Tibial nerve (tissue), 4 donors: Measurements from ENCODE around the gene ARHGAP15. TPM values are rescaled to one million over a fixed set of nuclear protein-coding genes. Genes with fewer than 3 reads are reported as not detected.
A peak's percentile ranks its signal among the peaks of the same experiment; 100 is the strongest.

Source experiments
- DNase-seq, 2 donors: peaks; one replicate each; pipeline ENCODE4 v3.0.0-alpha.2; 2019; ENCODE audit warnings: low spot score in 2 of 2
- H3K27ac ChIP-seq, 4 donors: fragments of 200-600 bp; sonication (generic) in 3 of 4; one replicate each; pipeline ENCODE4 v1.5.1; 2017 to 2019; ENCODE audit warnings: mild to moderate bottlenecking in 1 of 4
- H3K27me3 ChIP-seq, 2 donors: fragments of 200-600 bp; sonication (generic) in 1 of 2; one replicate each; pipeline versions ENCODE4 v1.5.1 to v1.6.0; 2017 to 2019
- H3K36me3 ChIP-seq, 3 donors: fragments of 200-600 bp; sonication (generic); one replicate each; pipeline ENCODE4 v1.5.1; 2018 to 2019
- H3K4me1 ChIP-seq, 4 donors: fragments of 200-600 bp; sonication (generic) in 3 of 4; one replicate each; pipeline ENCODE4 v1.5.1; 2017 to 2019
- H3K4me3 ChIP-seq, 4 donors: fragments of 200-600 bp; sonication (generic) in 3 of 4; one replicate each; pipeline ENCODE4 v1.5.1; 2017 to 2019; ENCODE audit warnings: mild to moderate bottlenecking in 1 of 4, moderate library complexity in 1 of 4
- H3K9me3 ChIP-seq, 4 donors: fragments of 200-600 bp; sonication (generic) in 3 of 4; one replicate each; pipeline ENCODE4 v1.5.1; 2017 to 2019
- EP300 ChIP-seq, 2 donors: sonication (generic); formaldehyde crosslinking; IDR thresholded peaks; one replicate each; pipeline ENCODE4 v1.6.1; 2017; ENCODE audit warnings: antibody characterized with exemption in 2 of 2, mild to moderate bottlenecking in 1 of 2
- POLR2A ChIP-seq, 2 donors: fragments of 450-650 bp; IDR thresholded peaks; one replicate each; pipeline ENCODE4 v1.6.1; 2017; ENCODE audit warnings: antibody characterized with exemption in 2 of 2, mild to moderate bottlenecking in 2 of 2, moderate library complexity in 2 of 2
- WGBS, 2 donors: methylation state at CpG; one replicate each; pipeline ENCODE4 v1.1.5; 2018; 5-methylcytosine and 5-hydroxymethylcytosine counted together
- total RNA-seq, 4 donors: library from RNA; depleted of rRNA; stranded (reverse); fragments of >200 nt; gene quantifications; one replicate each; pipeline ENCODE4 v1.1.0, GENCODE V29; 2016
- TF ChIP-seq, protein P1 (sequence below), 5 experiments: fragments of 200-600 bp in 3 of 5; fragments of 450-650 bp in 2 of 5; sonication (generic) in 3 of 5; IDR thresholded peaks; one replicate each; pipeline ENCODE4 v1.5.1; 2016 to 2019; ENCODE audit warnings: antibody characterized with exemption in 5 of 5, mild to moderate bottlenecking in 3 of 5, moderate library complexity in 2 of 5

Gene ARHGAP15
- 10 to 100 TPM; 22.6 to 47.4 (median 35.9) TPM for total RNA-seq

DNA sequence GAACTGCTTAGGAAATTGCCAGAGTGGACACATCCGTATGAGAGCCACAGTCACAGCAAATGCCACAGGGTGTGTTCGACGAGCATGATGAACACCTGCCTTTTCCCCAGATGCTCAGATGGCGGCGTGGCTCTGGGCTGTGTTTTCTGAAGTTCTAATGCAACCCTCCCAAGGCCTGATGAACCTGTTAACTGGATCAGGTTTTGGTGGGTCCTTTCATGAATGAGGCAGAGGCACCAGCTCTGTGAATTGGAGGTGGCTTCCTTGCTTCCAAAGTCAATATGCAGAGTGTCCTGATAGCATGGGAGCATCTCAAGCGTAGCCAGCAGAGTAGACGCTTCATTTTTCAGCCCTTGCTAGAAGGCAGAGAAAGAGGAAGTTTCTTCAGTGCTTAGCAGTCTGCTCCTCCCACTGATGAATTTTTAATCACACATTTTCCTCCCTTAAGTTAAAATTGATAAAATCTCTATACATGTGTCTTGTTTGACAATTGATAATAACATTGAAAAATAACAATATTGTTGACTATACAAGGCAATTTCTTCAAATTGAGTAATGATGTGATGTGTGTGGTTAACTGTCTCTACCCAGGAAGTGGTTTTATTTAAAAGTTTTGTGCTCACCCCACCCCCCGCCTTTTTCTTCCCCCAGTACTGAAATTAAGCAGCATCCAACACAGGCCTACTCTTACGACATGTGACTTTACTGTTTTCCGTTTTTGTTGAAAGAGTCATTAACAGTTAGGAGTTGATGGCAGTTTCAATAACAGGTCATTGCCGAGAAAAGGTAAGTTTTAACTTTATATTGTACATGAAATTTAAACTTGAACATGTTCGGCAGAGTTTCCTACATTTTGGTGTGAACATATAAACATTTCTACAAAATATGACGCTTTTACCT, at the start of gene ARHGAP15:
TSS of gene ARHGAP15 (plus strand) at position 739 of the 900 bp plus-strand sequence.
- Histone ChIP-seq H3K9me3 (no peaks in the 10 kb centered on the region), H3K4me1 (peaks cover 0 to 9% (median 2%) of the 10 kb centered on the region in 4 donors), H3K27ac (peak within 1 kb of the TSS in 3 of 4 donors; percentile 46 to 72 (median 49)), H3K36me3 (no peaks in the 10 kb centered on the region), H3K27me3 (no peaks in the 10 kb centered on the region), H3K4me3 (peak within 1 kb of the TSS in 2 of 4 donors; percentile 12 to 28)
- whole genome bisulfite sequencing, 2 donors = 73 to 77% methylated on average over 13 of the region's 13 CpGs
- DNase-seq = no peak
- TF ChIP-seq, protein P1, sequence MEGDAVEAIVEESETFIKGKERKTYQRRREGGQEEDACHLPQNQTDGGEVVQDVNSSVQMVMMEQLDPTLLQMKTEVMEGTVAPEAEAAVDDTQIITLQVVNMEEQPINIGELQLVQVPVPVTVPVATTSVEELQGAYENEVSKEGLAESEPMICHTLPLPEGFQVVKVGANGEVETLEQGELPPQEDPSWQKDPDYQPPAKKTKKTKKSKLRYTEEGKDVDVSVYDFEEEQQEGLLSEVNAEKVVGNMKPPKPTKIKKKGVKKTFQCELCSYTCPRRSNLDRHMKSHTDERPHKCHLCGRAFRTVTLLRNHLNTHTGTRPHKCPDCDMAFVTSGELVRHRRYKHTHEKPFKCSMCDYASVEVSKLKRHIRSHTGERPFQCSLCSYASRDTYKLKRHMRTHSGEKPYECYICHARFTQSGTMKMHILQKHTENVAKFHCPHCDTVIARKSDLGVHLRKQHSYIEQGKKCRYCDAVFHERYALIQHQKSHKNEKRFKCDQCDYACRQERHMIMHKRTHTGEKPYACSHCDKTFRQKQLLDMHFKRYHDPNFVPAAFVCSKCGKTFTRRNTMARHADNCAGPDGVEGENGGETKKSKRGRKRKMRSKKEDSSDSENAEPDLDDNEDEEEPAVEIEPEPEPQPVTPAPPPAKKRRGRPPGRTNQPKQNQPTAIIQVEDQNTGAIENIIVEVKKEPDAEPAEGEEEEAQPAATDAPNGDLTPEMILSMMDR (IDR thresholded peaks at IDR 0.05) = no peak
- TF ChIP-seq EP300 (IDR thresholded peaks at IDR 0.05) = no peak
- no peak for TF ChIP-seq POLR2A (IDR thresholded peaks at IDR 0.05)

DNA sequence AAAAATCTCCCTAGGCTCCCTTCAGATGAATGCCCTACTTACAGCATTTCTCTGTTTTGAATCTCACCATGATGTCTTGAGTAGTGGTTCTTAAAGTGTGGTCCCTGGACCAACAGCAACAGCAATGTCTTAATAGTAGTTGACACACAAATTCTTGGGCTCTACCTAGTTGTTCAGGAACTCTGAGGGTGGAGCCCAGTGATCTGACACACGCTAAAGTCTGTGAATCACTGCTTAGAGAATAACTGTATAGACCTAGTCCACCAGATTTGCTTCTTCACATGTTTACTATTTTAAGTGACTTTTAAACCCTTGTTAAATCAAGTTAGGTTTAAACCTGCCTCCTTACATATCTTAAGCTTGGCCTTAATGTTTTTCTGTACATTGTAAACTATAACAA, 47.6 kb upstream of the ARHGAP15 start:
- no peaks in the 10 kb centered on the region for H3K27me3 ChIP-seq
- no peak for DNase-seq
- WGBS, 2 donors = 94 to 96% methylated on average over 1 of the region's 1 CpG
- H3K27ac ChIP-seq = no peak overlapping the region
- H3K36me3 ChIP-seq = no peaks in the 10 kb centered on the region
- no peak for TF ChIP-seq EP300 (IDR thresholded peaks at IDR 0.05)
- no peak for TF ChIP-seq POLR2A (IDR thresholded peaks at IDR 0.05)
- TF ChIP-seq, protein P1 (IDR thresholded peaks at IDR 0.05) = no peak
- peaks cover 0 to 8% (median 0%) of the 10 kb centered on the region in 4 donors for H3K9me3 ChIP-seq
- H3K4me1 ChIP-seq = peaks cover 0 to 5% (median 2%) of the 10 kb centered on the region in 4 donors
- H3K4me3 ChIP-seq = no peak overlapping the region

DNA sequence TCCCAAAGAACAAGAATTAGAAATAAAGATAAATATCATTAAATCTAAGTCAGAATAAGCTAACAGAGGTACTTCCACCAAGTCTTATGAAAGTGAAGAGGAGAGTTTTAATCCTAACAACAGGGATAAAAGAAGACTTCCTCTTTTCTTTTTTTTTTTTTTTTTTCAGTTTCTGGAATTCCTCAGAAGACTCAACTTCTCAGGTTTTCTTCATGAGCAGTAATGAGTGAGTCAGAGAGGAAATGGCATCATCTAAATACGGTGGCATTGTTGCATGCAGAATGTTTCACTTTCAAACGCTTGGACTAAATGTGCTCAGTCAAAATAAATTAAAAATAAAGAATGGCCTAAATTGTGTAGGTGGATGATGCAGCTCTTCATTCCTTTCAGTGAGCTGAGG, 45.6 kb upstream of the ARHGAP15 start:
- H3K4me3 ChIP-seq = no peak overlapping the region
- peaks cover 0 to 8% (median 0%) of the 10 kb centered on the region in 4 donors for H3K9me3 ChIP-seq
- H3K36me3 ChIP-seq = no peaks in the 10 kb centered on the region
- no peak for DNase-seq
- no peaks in the 10 kb centered on the region for H3K27me3 ChIP-seq
- no peak overlapping the region for H3K27ac ChIP-seq
- peaks cover 0 to 5% (median 2%) of the 10 kb centered on the region in 4 donors for H3K4me1 ChIP-seq
- WGBS, 2 donors = 36 to 52% methylated on average over 2 of the region's 2 CpGs
- no peak for TF ChIP-seq EP300 (IDR thresholded peaks at IDR 0.05)
- TF ChIP-seq, protein P1 (IDR thresholded peaks at IDR 0.05) = no peak
- no peak for TF ChIP-seq POLR2A (IDR thresholded peaks at IDR 0.05)

DNA sequence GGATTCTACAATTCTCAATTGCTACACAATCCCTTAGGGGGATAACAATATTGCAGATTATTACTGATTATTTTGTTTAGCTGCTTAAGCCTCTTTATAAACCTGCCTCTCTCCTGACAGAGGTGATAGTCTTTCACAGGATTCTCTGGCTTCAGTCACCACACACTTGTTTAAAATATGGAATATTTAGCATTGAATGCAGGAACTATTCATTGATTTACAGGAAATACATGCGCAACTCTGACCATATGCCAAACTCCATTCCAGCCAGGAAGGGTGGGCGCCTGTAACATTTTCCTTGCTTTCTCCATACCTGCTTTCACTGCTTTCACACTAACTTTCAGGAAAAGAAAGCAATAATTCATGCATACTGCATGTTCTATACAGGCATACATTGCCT, 44.8 kb upstream of the ARHGAP15 start:
- no peak overlapping the region for H3K27ac ChIP-seq
- no peak for TF ChIP-seq POLR2A (IDR thresholded peaks at IDR 0.05)
- TF ChIP-seq, protein P1 (IDR thresholded peaks at IDR 0.05) = no peak
- no peak for TF ChIP-seq EP300 (IDR thresholded peaks at IDR 0.05)
- H3K36me3 ChIP-seq = no peaks in the 10 kb centered on the region
- no peak overlapping the region for H3K4me3 ChIP-seq
- peaks cover 0 to 9% (median 0%) of the 10 kb centered on the region in 4 donors for H3K9me3 ChIP-seq
- no peak for DNase-seq
- no peaks in the 10 kb centered on the region for H3K27me3 ChIP-seq
- 92 to 99% methylated on average over 2 of the region's 2 CpGs for WGBS, 2 donors
- peaks cover 0 to 5% (median 2%) of the 10 kb centered on the region in 4 donors for H3K4me1 ChIP-seq
